NCI-H1048 (cell line): Measurements from ENCODE around the gene NBPF9.
"Not testable (repeated sequence)": the region's sequence is repeated elsewhere in the genome, so short reads cannot be mapped to it uniquely, and the experiment has no call there.

Experiments
- DNase-seq: peaks from one replicate; lab custom pipeline; 2025; lab: John Stamatoyannopoulos, UW

The NBPF9 gene

GRCh38 chr1:149103109-149104081, at the start of gene NBPF9:
Gene NBPF9 (minus strand): TSS chr1:149103551. CDS start chr1:149082139, 21,412 bp downstream.
- DNase-seq = not testable (repeated sequence)

- DNase-seq = not testable (repeated sequence)
Observed at GRCh38 chr1:149149909-149150308, 46.6 kb upstream of the NBPF9 start.

- DNase-seq = not testable (repeated sequence)
Observed at GRCh38 chr1:149137585-149137984, 34.2 kb upstream of the NBPF9 start.

GRCh38 chr1:149130938-149131337, 27.6 kb upstream of the NBPF9 start:
- not testable (repeated sequence) for DNase-seq

GRCh38 chr1:149129245-149129644, 25.9 kb upstream of the NBPF9 start:
- not testable (repeated sequence) for DNase-seq

- DNase-seq = not testable (repeated sequence)
Observed at GRCh38 chr1:149126555-149127145, 23.3 kb upstream of the NBPF9 start.

- not testable (repeated sequence) for DNase-seq
Observed at GRCh38 chr1:149123948-149124926, 20.9 kb upstream of the NBPF9 start.

GRCh38 chr1:149112828-149113227, 9.5 kb upstream of the NBPF9 start:
- DNase-seq = not testable (repeated sequence)

- DNase-seq = not testable (repeated sequence)
Observed at GRCh38 chr1:149110343-149110742, 7.0 kb upstream of the NBPF9 start.

- not testable (repeated sequence) for DNase-seq
Observed at GRCh38 chr1:149102574-149102973, 777 bp downstream of the NBPF9 start.

GRCh38 chr1:149098276-149098675, 5.1 kb downstream of the NBPF9 start:
- not testable (repeated sequence) for DNase-seq

- DNase-seq = not testable (repeated sequence)
Observed at GRCh38 chr1:149093155-149093554, 10.2 kb downstream of the NBPF9 start.

- DNase-seq = not testable (repeated sequence)
Observed at GRCh38 chr1:149075505-149076127, 27.7 kb downstream of the NBPF9 start.

GRCh38 chr1:149064611-149065010, 38.7 kb downstream of the NBPF9 start:
- not testable (repeated sequence) for DNase-seq

GRCh38 chr1:149043056-149043455, 60.3 kb downstream of the NBPF9 start:
- not testable (repeated sequence) for DNase-seq

- not testable (repeated sequence) for DNase-seq
Observed at GRCh38 chr1:149033916-149034315, 69.4 kb downstream of the NBPF9 start.

- DNase-seq = not testable (repeated sequence)
Observed at GRCh38 chr1:149024327-149024726, 79.0 kb downstream of the NBPF9 start.

- not testable (repeated sequence) for DNase-seq
Observed at GRCh38 chr1:149018577-149018976, 84.8 kb downstream of the NBPF9 start.

- not testable (repeated sequence) for DNase-seq
Observed at GRCh38 chr1:149016626-149017025, 86.7 kb downstream of the NBPF9 start.

GRCh38 chr1:149015522-149015921, 87.8 kb downstream of the NBPF9 start:
- not testable (repeated sequence) for DNase-seq

- not testable (repeated sequence) for DNase-seq
Observed at GRCh38 chr1:149013513-149013912, 89.8 kb downstream of the NBPF9 start.
